Fibroblast of skin of right quadriceps (primary cell): ENCODE data around the gene SAMD3.
"Not testable (repeated sequence)": the region's sequence is repeated elsewhere in the genome, so short reads cannot be mapped to it uniquely, and the experiment has no call there.

Experiments used
- DNase-seq: peaks from one replicate; pipeline ENCODE4 v3.0.0-alpha.2; 2013

The SAMD3 gene

DNA sequence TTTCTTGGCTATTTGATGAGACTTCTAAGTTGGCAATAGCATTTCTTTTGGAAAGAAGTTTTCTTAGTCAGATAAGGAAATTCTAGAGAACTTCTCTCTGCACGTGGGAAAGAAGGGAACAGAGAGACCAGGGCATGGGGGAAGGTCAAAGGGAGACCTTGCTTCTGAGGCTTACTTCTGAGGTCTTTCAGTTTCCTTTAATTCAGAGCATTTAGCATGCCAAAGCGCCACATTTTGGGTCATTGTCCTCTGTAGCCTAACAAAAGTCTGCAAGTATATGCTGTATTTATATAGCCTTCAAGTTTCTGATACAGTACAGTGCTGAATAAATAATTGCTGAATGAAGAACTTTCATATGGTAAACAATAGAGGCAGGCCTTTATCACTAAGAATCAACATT, 95.6 kb downstream of the SAMD3 start:
- DNase-seq: no peak

- DNase-seq: no peak
Observed at GRCh38 chr6:130122243-130122642, 100.5 kb downstream of the SAMD3 start.

- DNase-seq: no peak
Observed at GRCh38 chr6:130120731-130121130, 102.0 kb downstream of the SAMD3 start.

GRCh38 chr6:130119211-130119610, 103.5 kb downstream of the SAMD3 start:
- DNase-seq: no peak

- DNase-seq: no peak
Observed at GRCh38 chr6:130118236-130118635, 104.5 kb downstream of the SAMD3 start.

DNA sequence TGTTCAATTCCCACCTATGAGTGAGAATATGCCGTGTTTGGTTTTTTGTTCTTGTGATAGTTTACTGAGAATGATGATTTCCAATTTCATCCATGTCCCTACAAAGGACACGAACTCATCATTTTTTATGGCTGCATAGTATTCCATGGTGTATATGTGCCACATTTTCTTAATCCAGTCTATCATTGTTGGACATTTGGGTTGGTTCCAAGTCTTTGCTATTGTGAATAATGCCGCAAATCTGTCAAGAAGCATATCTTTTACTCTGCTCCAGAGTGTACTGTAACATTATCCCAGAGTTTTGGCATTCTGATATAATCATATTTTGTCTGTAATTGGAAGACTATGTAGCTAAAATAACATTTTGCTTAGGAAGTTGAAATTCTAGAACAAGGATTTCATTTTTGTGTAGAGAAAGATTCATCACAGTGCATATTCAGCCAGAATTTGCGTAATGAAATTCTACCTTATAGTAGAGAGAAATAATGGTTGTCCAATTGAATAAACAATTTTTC, 105.5 kb downstream of the SAMD3 start:
- not testable (repeated sequence) for DNase-seq

- DNase-seq: no peak
Observed at GRCh38 chr6:130116273-130116672, 106.5 kb downstream of the SAMD3 start.

DNA sequence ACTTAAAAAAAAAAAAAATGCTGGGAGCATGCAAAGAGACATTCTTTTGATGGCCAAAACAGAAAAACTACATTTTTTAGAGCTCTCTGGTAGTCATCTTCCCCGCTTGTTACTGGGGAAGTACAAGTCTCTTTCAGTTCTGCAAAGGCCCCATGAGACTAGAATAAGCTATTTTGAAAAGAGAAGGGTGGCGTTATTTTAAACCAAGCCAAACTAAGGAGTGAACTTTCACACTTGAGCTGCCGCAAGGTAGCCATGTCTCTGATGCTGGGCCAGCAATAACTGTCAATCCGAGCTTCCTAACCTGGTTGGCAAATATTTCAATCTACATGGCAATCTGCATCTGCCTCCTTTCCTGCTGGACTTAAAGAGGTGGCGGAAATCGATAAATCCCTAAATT, 107.7 kb downstream of the SAMD3 start:
- DNase-seq: no peak

DNA sequence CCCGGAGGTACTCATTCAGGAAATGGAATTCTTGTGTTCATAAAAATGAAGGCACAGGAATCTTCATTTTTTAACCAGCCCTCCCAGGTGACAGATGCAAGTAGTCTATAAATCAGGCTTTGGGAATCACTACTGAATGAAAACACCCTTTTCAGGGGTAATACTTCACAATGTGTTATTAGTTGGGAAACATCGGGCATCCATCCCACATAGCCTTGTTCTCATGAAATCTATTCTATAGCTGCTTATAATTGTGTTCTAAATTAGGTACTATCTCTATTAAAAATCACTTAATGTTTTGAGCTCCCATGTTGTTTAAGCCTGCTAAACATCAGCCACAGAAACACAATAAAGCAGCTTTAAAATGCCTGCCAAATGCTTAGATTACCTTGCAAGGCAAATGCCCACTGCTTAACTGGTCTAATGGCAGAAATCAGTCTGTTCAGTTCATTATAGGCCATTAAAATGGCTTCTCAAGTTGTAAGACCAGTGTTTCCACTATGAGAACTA, 109.5 kb downstream of the SAMD3 start:
- no peak for DNase-seq

- no peak for DNase-seq
Observed at GRCh38 chr6:130111031-130111430, 111.7 kb downstream of the SAMD3 start.

DNA sequence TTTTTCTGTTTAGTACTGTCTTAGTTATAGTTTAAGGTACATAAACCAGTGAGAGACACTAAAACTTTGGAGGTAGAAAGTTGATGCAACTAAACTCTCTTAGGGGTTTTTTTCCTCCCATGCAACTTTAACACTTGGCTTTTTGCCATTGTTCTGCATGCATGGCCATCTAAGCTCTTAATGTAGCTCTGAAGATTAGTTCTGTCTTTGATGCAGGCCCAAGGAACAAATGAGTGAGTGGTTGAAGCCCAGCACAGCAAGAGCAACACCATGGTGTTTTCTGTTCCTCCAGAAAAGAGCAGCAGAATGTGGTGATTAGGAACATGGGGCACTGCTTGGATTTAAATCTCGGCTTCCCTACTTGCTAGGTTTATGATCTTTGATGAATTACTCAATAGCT, 115.0 kb downstream of the SAMD3 start:
- DNase-seq: no peak

DNA sequence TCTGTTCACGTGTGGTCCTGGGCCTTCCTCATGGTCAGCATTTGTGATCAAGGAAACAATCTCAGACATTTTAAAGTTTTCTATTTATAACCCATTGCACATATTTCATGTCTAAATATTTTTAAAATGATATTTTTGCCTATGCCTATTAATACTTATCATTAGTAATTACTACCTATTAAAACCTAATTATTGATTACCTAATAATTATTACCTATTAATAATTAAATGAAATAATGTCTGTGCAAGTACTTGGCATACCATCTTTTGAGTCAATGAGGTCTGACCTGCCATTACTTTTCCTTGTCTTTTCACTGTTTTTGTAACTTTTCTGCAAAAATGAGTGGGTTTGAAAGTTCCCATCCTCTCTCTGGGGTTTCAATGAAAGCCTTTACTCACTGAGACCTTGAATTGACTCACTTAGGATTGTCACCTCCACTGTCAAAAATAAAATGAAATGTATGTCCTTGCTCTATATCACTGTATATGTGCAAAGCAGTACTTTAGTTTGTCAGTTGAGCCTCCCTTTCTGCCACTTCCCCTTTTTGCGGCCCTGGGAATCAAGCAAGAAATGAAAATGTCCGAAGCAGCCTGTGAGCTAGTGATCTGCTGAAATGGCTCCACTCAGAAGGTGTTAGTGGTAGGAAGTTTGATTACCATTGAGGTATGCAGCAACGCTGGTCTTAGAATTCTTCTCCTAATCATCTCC, 116.6 kb downstream of the SAMD3 start:
- DNase-seq: no peak

DNA sequence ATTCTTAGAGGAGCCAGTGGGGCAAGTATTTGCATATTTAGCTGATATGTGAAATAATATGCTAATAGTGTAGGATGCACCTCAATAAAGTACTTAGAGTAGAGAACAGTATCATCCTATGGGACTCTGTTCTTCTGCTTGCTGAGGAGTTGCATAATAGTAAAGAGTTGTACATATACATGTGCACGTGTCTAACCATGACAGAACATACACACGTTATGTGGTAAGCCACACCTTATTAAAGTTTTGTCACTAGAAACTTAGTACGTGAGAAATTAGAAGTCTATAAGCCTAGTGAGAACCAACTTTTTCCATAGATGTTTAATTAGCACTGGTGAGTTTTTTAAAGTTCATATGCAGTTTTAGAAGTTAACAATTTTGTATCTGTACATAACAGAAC, 123.6 kb downstream of the SAMD3 start:
- DNase-seq: no peak

DNA sequence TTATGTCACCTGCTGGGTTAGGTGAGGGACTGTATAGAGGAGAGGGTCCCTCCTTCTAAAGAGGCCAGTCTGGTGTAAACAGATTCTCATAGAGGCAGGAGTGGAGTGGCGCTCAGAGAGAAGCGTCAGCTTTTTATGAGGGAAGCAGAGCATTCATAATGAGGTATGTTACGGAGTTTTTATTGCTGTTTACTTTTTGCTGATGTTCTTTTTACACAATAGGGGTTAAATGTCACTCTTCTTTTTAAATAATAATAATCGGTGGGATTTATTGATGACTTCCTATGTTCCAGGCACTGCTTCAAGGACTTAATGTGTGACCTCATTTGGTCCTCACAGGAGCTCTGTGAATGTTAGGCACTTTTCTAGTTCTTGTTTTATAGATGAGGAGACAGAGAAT, 124.4 kb downstream of the SAMD3 start:
- no peak for DNase-seq
